T-cell (primary cell): Measurements from ENCODE around the gene TMEM18. TPM values are rescaled to one million over a fixed set of nuclear protein-coding genes. Genes with fewer than 3 reads are reported as not detected.

Experiments
- ATAC-seq, 4 experiments: fragments of 200-7000 bp in 3 of 4; fragments of 150-1000 bp in 1 of 4; cut with Tn5 transposase; replicated peaks in 1 of 4; 1 replicate in 3 of 4; 2 replicates in 1 of 4; pipeline ENCODE4 v1.10.0; 2021; ENCODE audit warnings: moderate library complexity in 3 of 4, mild to moderate bottlenecking in 2 of 4, moderate number of reproducible peaks in 1 of 4
- CTCF ChIA-PET, 2 donors: fragments of 300-600 bp; sonication (Branson Sonifier 250); formaldehyde crosslinking; loops; one replicate each; lab custom pipeline; 2022; ENCODE audit warnings: antibody characterized with exemption in 2 of 2; lab: Charles Lee
- POLR2A ChIA-PET, 2 donors: fragments of 300-600 bp; sonication (Branson Sonifier 250); formaldehyde crosslinking; loops; one replicate each; lab custom pipeline; 2022; ENCODE audit warnings: antibody characterized with exemption in 2 of 2; lab: Charles Lee
- DNase-seq, 35 experiments: peaks; one replicate each; pipeline versions ENCODE4 v3.0.0 to v3.0.0-alpha.2; 2013 to 2023
- H3K27ac ChIP-seq: one replicate; pipeline ENCODE4 v1.5.1; 2013; ENCODE audit warnings: low read length
- H3K27me3 ChIP-seq, 2 experiments: replicated peaks in 1 of 2; 1 replicate in 1 of 2; 2 replicates in 1 of 2; pipeline versions ENCODE4 v1.6.1 to v1.7.0; 2013; ENCODE audit warnings: low read length in 1 of 2, mixed read lengths in 1 of 2; ENCODE audit not compliant: control insufficient read depth in 2 of 2, insufficient read depth in 2 of 2; ENCODE audit errors: extremely low read depth in 1 of 2
- H3K36me3 ChIP-seq, 2 donors: 1 replicate in 1 of 2; 2 replicates in 1 of 2; pipeline versions ENCODE4 v1.6.1 to v1.7.0; 2013; ENCODE audit warnings: low read length in 1 of 2; ENCODE audit not compliant: control insufficient read depth in 2 of 2, insufficient read depth in 1 of 2; ENCODE audit errors: extremely low read depth in 1 of 2
- H3K4me1 ChIP-seq, 2 experiments: 1 replicate in 1 of 2; 2 replicates in 1 of 2; pipeline versions ENCODE4 v1.6.1 to v1.7.0; 2013; ENCODE audit warnings: low read length in 2 of 2, mixed read lengths in 1 of 2; ENCODE audit not compliant: insufficient read depth in 2 of 2, control insufficient read depth in 1 of 2; ENCODE audit errors: extremely low read depth in 1 of 2
- H3K4me3 ChIP-seq, 2 donors: 1 replicate in 1 of 2; 2 replicates in 1 of 2; pipeline versions ENCODE4 v1.5.1 to v1.7.0; 2013; ENCODE audit warnings: mild to moderate bottlenecking in 2 of 2, low read length in 1 of 2, moderate library complexity in 1 of 2; ENCODE audit not compliant: control insufficient read depth in 1 of 2; ENCODE audit errors: extremely low read depth in 1 of 2
- H3K9me3 ChIP-seq: 2 replicates; pipeline ENCODE4 v1.7.0; 2013
- H3K27ac Mint-ChIP-seq, 2 donors: one replicate each; pipeline ENCODE4 v1.8.0; 2020 to 2021; ENCODE audit warnings: mild to moderate bottlenecking in 2 of 2, mixed read lengths in 2 of 2
- H3K27me3 Mint-ChIP-seq, 2 donors: one replicate each; pipeline ENCODE4 v1.8.0; 2021 to 2022; ENCODE audit warnings: mixed read lengths in 2 of 2
- H3K36me3 Mint-ChIP-seq: one replicate; pipeline ENCODE4 v1.8.0; 2021; ENCODE audit warnings: mixed read lengths
- H3K4me1 Mint-ChIP-seq, 3 donors: one replicate each; pipeline ENCODE4 v1.8.0; 2020 to 2022; ENCODE audit warnings: mixed read lengths in 3 of 3, mild to moderate bottlenecking in 1 of 3
- H3K4me3 Mint-ChIP-seq, 3 donors: one replicate each; pipeline ENCODE4 v1.8.0; 2020 to 2022; ENCODE audit warnings: mild to moderate bottlenecking in 3 of 3, mixed read lengths in 3 of 3, moderate library complexity in 3 of 3
- H3K9me3 Mint-ChIP-seq, 3 donors: one replicate each; pipeline ENCODE4 v1.8.0; 2020 to 2022; ENCODE audit warnings: mixed read lengths in 3 of 3
- WGBS: methylation state at CpG from one replicate; pipeline ENCODE4 v1.1.5; 2013; ENCODE audit warnings: missing lambda C conversion rate; ENCODE audit not compliant: insufficient coverage; 5-methylcytosine and 5-hydroxymethylcytosine counted together
- total RNA-seq, 35 experiments: library from RNA in 6 of 35; stranded (reverse) in 6 of 35; fragments of 120-200 nt in 1 of 35; gene quantifications; one replicate each; pipeline versions ENCODE4 v1.2.1 to v1.2.4 and lab custom pipeline; 2013 to 2026

Gene TMEM18
- total RNA-seq, 5 donors from 2014 or later (not counting 1 experiment from before 2014, with no cell fraction given) = 22.8 to 29.8 (median 28.8) TPM

GRCh38 chr2:648476-649424 is 28.5 kb downstream of the TMEM18 start:
- Histone ChIP-seq H3K36me3 (no peaks in the 10 kb centered on the region), H3K9me3 (no peaks in the 10 kb centered on the region), H3K27me3 (peaks cover 0 to 37% of the 10 kb centered on the region in 2 experiments), H3K4me1 (peaks cover 3 to 5% of the 10 kb centered on the region in 2 experiments), H3K4me3 (no peak overlapping the region), H3K27ac (no peak overlapping the region)
- Mint-ChIP-seq H3K9me3 (no peaks in the 10 kb centered on the region), H3K4me3 (no peak overlapping the region), H3K36me3 (no peaks in the 10 kb centered on the region), H3K4me1 (peaks cover 9 to 12% (median 9%) of the 10 kb centered on the region in 3 donors), H3K27me3 (peaks cover 7 to 14% of the 10 kb centered on the region in 2 donors), H3K27ac (no peak overlapping the region)
- CTCF ChIA-PET = no interaction called here
- 84% methylated on average over 24 of the region's 26 CpGs for WGBS
- peak in 1 of 35 experiments; percentile 14 for DNase-seq
- no peak for ATAC-seq
- POLR2A ChIA-PET = no interaction called here

DNA sequence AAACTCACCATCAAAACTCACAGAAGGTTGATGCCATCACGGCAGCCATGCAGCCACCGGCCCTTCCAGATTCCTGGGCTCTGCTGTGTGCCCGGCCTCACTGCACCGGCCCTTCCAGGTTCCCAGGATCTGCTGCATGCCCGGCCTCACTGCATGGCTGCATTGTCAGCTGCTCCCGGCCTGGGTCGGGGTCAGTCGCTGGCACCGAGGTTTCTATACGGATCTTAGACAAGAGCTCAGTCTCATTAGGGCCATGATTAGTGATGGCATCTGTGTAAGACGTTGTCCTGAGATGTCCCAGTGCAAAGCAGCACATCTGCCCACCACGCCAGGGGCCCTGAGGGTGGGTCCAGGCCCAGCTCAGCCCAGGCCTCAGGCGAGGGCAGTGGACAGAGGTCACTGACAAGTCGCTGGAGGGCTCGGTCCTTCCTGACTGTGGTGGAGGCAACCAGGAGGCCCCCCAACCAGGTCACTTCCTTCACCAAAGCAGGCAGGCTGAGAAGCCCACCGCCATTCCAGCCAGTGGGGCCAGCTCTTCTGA is 29.4 kb downstream of the TMEM18 start:
- no peaks in the 10 kb centered on the region for H3K36me3 ChIP-seq
- H3K4me1 ChIP-seq = no peaks in the 10 kb centered on the region
- Mint-ChIP-seq H3K36me3 (no peaks in the 10 kb centered on the region), H3K27me3 (peaks cover 7 to 14% of the 10 kb centered on the region in 2 donors), H3K27ac (no peak overlapping the region), H3K4me3 (no peak overlapping the region), H3K9me3 (no peaks in the 10 kb centered on the region), H3K4me1 (peaks cover 2 to 4% (median 3%) of the 10 kb centered on the region in 3 donors)
- DNase-seq = peak in 1 of 35 experiments; percentile 20
- no peak for ATAC-seq
- no peak overlapping the region for H3K4me3 ChIP-seq
- WGBS = 83% methylated on average over 14 of the region's 16 CpGs
- no peaks in the 10 kb centered on the region for H3K9me3 ChIP-seq
- ChIA-PET CTCF (no interaction called here), POLR2A (no interaction called here)
- peaks cover 0 to 41% of the 10 kb centered on the region in 2 experiments for H3K27me3 ChIP-seq
- H3K27ac ChIP-seq = no peak overlapping the region

- no peak overlapping the region for H3K27ac Mint-ChIP-seq
- ATAC-seq (no peak), DNase-seq (peak in 1 of 35 experiments; percentile 18)
- H3K36me3 Mint-ChIP-seq = no peaks in the 10 kb centered on the region
- no peak overlapping the region for H3K4me3 Mint-ChIP-seq
- Histone ChIP-seq H3K4me1 (no peaks in the 10 kb centered on the region), H3K27ac (no peak overlapping the region), H3K9me3 (no peaks in the 10 kb centered on the region), H3K27me3 (peaks cover 0 to 44% of the 10 kb centered on the region in 2 experiments), H3K4me3 (no peak overlapping the region), H3K36me3 (no peaks in the 10 kb centered on the region)
- POLR2A ChIA-PET = no interaction called here
- CTCF ChIA-PET = no interaction called here
- 90% methylated on average over 9 of the region's 10 CpGs for WGBS
- H3K9me3 Mint-ChIP-seq = no peaks in the 10 kb centered on the region
- no peaks in the 10 kb centered on the region for H3K4me1 Mint-ChIP-seq
- H3K27me3 Mint-ChIP-seq = peaks cover 7 to 14% of the 10 kb centered on the region in 2 donors
Measured at GRCh38 chr2:647003-647560, 30.1 kb downstream of the TMEM18 start.

GRCh38 chr2:644871-645270 is 32.3 kb downstream of the TMEM18 start:
- 20% methylated on average over 1 of the region's 5 CpGs for WGBS
- no peaks in the 10 kb centered on the region for H3K9me3 Mint-ChIP-seq
- H3K27me3 Mint-ChIP-seq = peaks cover 7 to 14% of the 10 kb centered on the region in 2 donors
- Histone ChIP-seq H3K27ac (no peak overlapping the region), H3K36me3 (no peaks in the 10 kb centered on the region), H3K4me3 (no peak overlapping the region), H3K9me3 (no peaks in the 10 kb centered on the region), H3K4me1 (no peaks in the 10 kb centered on the region), H3K27me3 (peaks cover 0 to 41% of the 10 kb centered on the region in 2 experiments)
- H3K4me1 Mint-ChIP-seq = no peaks in the 10 kb centered on the region
- no peaks in the 10 kb centered on the region for H3K36me3 Mint-ChIP-seq
- ATAC-seq (no peak), DNase-seq (no peak)
- POLR2A ChIA-PET = no interaction called here
- H3K27ac Mint-ChIP-seq = no peak overlapping the region
- H3K4me3 Mint-ChIP-seq = no peak overlapping the region
- CTCF ChIA-PET = no interaction called here

- no peaks in the 10 kb centered on the region for H3K4me1 Mint-ChIP-seq
- Histone ChIP-seq H3K4me3 (no peak overlapping the region), H3K36me3 (no peaks in the 10 kb centered on the region), H3K9me3 (no peaks in the 10 kb centered on the region), H3K27me3 (peaks cover 0 to 34% of the 10 kb centered on the region in 2 experiments), H3K27ac (no peak overlapping the region), H3K4me1 (no peaks in the 10 kb centered on the region)
- H3K27me3 Mint-ChIP-seq = peaks cover 7 to 11% of the 10 kb centered on the region in 2 donors
- DNase-seq (no peak), ATAC-seq (no peak)
- H3K9me3 Mint-ChIP-seq = no peaks in the 10 kb centered on the region
- H3K27ac Mint-ChIP-seq = no peak overlapping the region
- H3K36me3 Mint-ChIP-seq = no peaks in the 10 kb centered on the region
- ChIA-PET POLR2A (no interaction called here), CTCF (no interaction called here)
- WGBS = 60% methylated on average over 1 of the region's 4 CpGs
- H3K4me3 Mint-ChIP-seq = no peak overlapping the region
Measured at GRCh38 chr2:643761-644160, 33.4 kb downstream of the TMEM18 start.

GRCh38 chr2:643334-643733 is 33.9 kb downstream of the TMEM18 start:
- H3K4me1 Mint-ChIP-seq = no peaks in the 10 kb centered on the region
- no peak overlapping the region for H3K4me3 Mint-ChIP-seq
- Histone ChIP-seq H3K36me3 (no peaks in the 10 kb centered on the region), H3K27me3 (peaks cover 0 to 29% of the 10 kb centered on the region in 2 experiments), H3K4me3 (no peak overlapping the region), H3K27ac (no peak overlapping the region), H3K9me3 (no peaks in the 10 kb centered on the region), H3K4me1 (no peaks in the 10 kb centered on the region)
- peak in 1 of 35 experiments; percentile 17 for DNase-seq
- ChIA-PET CTCF (no interaction called here), POLR2A (no interaction called here)
- 93% methylated on average over 7 of the region's 10 CpGs for WGBS
- peaks cover 7 to 11% of the 10 kb centered on the region in 2 donors for H3K27me3 Mint-ChIP-seq
- H3K36me3 Mint-ChIP-seq = no peaks in the 10 kb centered on the region
- H3K9me3 Mint-ChIP-seq = no peaks in the 10 kb centered on the region
- ATAC-seq = no peak
- H3K27ac Mint-ChIP-seq = no peak overlapping the region
